Brain microvascular endothelial cell (primary cell): ENCODE measurements around the gene NAT16.

Experiments
- DNase-seq: peaks from one replicate; pipeline ENCODE4 v3.0.0-alpha.2; 2020
- H3K27ac ChIP-seq: fragments of 250-450 bp; sonication (Bioruptor Pico); 2 replicates; pipeline ENCODE4 v1.5.1; 2020; ENCODE audit warnings: mild to moderate bottlenecking, moderate library complexity
- H3K27me3 ChIP-seq: fragments of 250-450 bp; sonication (Bioruptor Pico); replicated peaks from 2 replicates; pipeline ENCODE4 v1.5.1; 2020; ENCODE audit warnings: mild to moderate bottlenecking
- H3K36me3 ChIP-seq: fragments of 250-450 bp; sonication (Bioruptor Pico); replicated peaks from 2 replicates; pipeline ENCODE4 v1.5.1; 2020; ENCODE audit warnings: mild to moderate bottlenecking
- H3K4me3 ChIP-seq: 2 replicates; pipeline ENCODE4 v1.5.1; 2011; ENCODE audit warnings: low read depth, mild to moderate bottlenecking, control low read depth, low read length, moderate library complexity
- in situ Hi-C: cut with HindIII; loops from 2 replicates; pipeline ENCODE4 v1.10.0; 2017; ENCODE audit warnings: low sequenced_read_pairs, low pct_ligation_motif_present
- TF ChIP-seq, protein P1 (sequence below): IDR thresholded peaks from 2 replicates; pipeline ENCODE4 v1.5.1; 2011; ENCODE audit warnings: low read depth, mild to moderate bottlenecking, moderate library complexity, low read length, control low read depth, inconsistent platforms; ENCODE audit errors: missing control alignments

NAT16 gene

DNA sequence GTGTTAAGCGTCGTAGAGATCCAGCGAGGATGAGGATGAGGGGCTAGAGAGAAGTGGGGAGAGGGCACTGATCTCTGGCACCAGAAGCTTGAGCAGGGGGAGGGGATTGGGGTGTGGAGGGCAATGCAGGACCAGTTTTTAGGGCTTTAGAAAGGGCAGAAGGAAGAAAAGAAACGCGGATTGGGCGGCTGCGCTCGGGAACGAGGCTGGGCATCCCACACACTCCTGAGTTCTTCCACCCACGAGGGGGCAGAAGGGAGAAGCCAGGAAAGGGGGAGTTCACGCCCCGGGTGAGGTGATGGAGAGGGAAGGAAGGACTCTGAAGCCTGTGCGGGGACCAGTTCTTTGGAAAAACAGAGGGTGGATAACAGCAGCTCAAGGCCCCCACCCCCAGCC is 8.7 kb downstream of the NAT16 start:
- Histone ChIP-seq H3K27ac (no peak overlapping the region), H3K4me3 (no peak overlapping the region), H3K36me3 (no peaks in the 10 kb centered on the region), H3K27me3 (peaks cover 65% of the 10 kb centered on the region)
- in situ Hi-C loops = loop anchor here (25.0 kb wide), 1 partner anchor 116 kb away; no protein-coding TSS in a partner anchor
- no peak for DNase-seq
- TF ChIP-seq, protein P1, sequence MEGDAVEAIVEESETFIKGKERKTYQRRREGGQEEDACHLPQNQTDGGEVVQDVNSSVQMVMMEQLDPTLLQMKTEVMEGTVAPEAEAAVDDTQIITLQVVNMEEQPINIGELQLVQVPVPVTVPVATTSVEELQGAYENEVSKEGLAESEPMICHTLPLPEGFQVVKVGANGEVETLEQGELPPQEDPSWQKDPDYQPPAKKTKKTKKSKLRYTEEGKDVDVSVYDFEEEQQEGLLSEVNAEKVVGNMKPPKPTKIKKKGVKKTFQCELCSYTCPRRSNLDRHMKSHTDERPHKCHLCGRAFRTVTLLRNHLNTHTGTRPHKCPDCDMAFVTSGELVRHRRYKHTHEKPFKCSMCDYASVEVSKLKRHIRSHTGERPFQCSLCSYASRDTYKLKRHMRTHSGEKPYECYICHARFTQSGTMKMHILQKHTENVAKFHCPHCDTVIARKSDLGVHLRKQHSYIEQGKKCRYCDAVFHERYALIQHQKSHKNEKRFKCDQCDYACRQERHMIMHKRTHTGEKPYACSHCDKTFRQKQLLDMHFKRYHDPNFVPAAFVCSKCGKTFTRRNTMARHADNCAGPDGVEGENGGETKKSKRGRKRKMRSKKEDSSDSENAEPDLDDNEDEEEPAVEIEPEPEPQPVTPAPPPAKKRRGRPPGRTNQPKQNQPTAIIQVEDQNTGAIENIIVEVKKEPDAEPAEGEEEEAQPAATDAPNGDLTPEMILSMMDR = peak; percentile 43

DNA sequence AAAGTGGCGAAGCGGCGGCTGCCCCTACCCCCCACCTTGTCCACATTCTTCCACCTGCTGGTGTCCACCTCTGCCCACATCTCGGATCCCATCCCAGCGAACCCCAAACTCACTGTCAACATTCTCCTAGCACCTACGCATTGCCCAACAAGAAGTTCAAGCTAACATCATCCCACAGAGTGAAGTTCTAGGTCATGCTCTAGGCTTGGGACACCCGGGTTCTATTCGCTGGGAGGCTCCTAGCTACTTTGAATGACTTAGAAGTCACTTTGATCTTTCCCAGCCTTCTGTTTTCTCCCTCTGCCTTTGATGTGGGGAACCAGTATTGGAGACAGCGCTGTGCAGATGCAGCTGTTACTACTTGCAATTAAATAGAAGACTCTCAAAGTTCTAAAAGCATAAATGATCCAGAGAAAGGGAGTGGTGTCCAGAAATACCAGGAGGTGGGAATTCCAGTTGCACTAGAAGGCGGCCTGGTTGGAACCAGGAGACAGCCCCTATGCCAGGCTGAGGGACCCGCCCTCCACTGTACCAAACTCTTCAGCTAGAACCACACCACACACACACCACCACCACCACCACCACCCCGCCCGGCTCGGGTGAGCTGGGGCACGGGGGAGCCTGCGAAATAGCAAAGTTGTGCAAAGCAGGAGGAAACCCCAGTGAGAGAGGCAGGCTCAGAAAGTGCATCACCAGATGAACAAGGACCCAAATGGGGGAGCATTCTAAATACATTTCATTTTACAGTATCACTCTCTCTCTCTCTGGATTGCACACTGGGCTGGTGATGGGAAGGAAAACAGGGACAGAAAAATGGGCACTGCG is 9.3 kb downstream of the NAT16 start:
- in situ Hi-C loops = loop anchor here (25.0 kb wide), 1 partner anchor 116 kb away; no protein-coding TSS in a partner anchor
- no peaks in the 10 kb centered on the region for H3K36me3 ChIP-seq
- DNase-seq = no peak
- H3K27me3 ChIP-seq = peaks cover 64% of the 10 kb centered on the region
- H3K27ac ChIP-seq = no peak overlapping the region
- TF ChIP-seq, protein P1 = no peak
- H3K4me3 ChIP-seq = no peak overlapping the region

DNA sequence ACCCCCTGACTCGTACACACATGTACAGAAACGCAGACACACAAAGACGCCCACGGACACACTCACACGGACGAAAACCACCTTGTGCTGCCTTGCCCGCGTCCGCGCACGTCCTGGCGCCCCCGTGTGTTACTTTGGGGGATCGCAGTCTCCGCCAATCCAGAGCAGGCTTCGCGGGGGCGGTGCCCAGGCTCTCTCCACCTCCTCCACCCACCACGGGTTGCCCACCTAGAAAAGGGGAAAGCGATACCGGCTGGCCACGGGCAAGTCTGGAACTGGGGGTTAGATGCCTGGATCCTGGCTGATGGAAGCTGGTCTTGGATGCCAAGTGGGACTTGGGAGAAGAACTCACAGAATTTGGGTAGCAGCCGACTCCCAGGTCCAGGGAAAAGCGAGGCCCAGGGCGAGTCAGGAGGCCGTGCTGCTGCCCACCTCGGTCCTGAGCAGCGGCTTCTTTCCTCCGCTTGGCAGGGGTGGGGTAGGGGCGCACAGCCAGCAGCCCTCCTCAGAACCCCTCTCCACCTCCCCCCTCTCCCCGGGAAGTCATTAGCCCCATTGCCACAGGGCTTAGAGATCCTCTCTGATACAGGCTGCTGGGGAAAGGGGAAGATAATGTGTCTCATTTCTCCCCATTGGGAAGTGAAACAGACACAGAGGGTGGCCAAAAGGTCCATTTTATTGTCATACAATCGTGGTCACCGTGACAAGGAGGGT is 10.1 kb downstream of the NAT16 start:
- H3K27ac ChIP-seq = no peak overlapping the region
- H3K4me3 ChIP-seq = no peak overlapping the region
- DNase-seq = peak; percentile 49
- TF ChIP-seq, protein P1 = peak; percentile 97
- H3K36me3 ChIP-seq = no peaks in the 10 kb centered on the region
- peaks cover 65% of the 10 kb centered on the region for H3K27me3 ChIP-seq
- in situ Hi-C loops = loop anchor here (25.0 kb wide), 1 partner anchor 117 kb away; no protein-coding TSS in a partner anchor

DNA sequence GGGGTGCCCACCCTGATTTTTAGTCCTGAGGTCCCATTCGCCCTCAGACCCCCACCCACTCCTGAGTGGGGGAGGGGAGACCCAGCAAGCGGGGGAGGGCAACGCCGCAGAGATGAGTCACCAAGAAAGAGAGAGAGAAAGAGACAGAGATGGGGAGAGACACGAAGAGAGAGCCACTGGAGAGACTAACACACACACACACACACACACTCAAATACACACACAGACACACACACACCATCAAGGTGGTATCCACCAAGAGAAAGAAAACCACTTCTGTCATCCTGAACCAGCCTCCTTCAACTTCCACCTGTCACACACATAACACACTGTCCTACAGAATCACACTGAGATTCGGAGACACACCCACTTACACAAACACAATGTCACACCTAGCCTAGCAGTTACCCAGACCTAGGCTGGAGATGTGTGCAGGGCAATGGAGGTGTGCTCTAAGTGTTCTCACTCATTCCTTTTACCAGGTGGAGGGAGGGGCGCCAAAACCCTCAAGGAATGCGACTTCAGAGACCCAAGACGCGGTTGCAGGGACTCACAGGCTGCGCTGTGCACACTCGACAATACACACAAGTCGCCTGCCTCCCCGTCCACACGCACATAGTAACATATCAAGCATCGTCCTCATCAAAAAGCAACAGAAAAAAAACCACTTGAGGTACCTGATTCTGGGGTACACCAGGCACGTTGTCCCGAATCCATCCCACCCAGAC is 10.8 kb downstream of the NAT16 start:
- TF ChIP-seq, protein P1 = no peak
- no peaks in the 10 kb centered on the region for H3K36me3 ChIP-seq
- DNase-seq = no peak
- peaks cover 64% of the 10 kb centered on the region for H3K27me3 ChIP-seq
- in situ Hi-C loops = loop anchor here (25.0 kb wide), 1 partner anchor 118 kb away; no protein-coding TSS in a partner anchor
- H3K27ac ChIP-seq = no peak overlapping the region
- no peak overlapping the region for H3K4me3 ChIP-seq

DNA sequence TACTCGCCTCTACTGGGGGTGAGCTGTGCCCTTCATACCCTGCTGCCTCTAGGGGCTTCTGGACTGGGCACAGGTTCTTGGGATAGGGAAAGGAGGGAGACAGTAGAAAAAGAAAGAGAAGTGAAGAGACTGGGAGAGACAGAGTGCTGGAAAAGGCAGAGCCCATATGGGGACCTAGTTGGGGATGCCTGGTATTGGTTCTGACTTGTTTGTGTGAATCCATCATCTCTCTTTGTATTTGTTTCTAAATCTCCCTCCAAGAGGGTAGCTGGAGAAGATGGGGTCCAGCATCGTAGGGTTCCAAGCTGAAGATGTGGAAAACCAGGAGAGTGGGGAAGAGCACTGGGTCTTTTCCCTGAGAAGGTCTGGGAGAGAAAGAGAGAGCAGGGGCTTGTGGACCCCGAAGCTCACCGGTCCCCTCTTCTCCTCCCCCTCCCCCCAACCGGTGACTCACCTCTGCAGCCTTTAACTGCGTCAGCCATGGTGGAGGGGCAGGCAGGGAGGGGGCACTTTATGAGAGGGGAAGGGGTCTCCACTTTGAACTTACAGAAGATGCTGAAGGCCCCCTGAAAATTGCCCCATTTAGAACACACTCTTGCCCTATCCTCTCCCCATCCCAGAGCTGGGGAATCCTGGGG is 11.6 kb downstream of the NAT16 start:
- Histone ChIP-seq H3K27me3 (peaks cover 63% of the 10 kb centered on the region), H3K4me3 (no peak overlapping the region), H3K36me3 (no peaks in the 10 kb centered on the region), H3K27ac (no peak overlapping the region)
- TF ChIP-seq, protein P1 = no peak
- in situ Hi-C loops = loop anchor here (25.0 kb wide), 1 partner anchor 119 kb away; no protein-coding TSS in a partner anchor
- DNase-seq = no peak
